MM.1S (cell line): Measurements from ENCODE around the gene DLGAP1.

Experiments used
- DNase-seq: peaks from one replicate; pipeline ENCODE4 v3.0.0-alpha.2; 2015
- H2AFZ ChIP-seq: fragments of 300-600 bp; sonication (generic); 2 replicates; pipeline ENCODE4 v1.6.0; 2016; ENCODE audit warnings: antibody characterized with exemption, low read length
- H3F3A ChIP-seq: fragments of 300-600 bp; sonication (generic); 2 replicates; pipeline ENCODE4 v1.6.1; 2016; ENCODE audit warnings: mild to moderate bottlenecking, antibody characterized with exemption, low read length, moderate library complexity, mixed read lengths; ENCODE audit not compliant: insufficient read depth
- H3K27ac ChIP-seq: fragments of 300-600 bp; sonication (generic); 2 replicates; pipeline ENCODE4 v1.5.1; 2016; ENCODE audit warnings: mild to moderate bottlenecking, low read length
- H3K27me3 ChIP-seq: fragments of 300-600 bp; sonication (generic); replicated peaks from 2 replicates; pipeline ENCODE4 v1.6.0; 2016; ENCODE audit warnings: low read length; ENCODE audit not compliant: insufficient read depth
- H3K36me3 ChIP-seq: fragments of 300-600 bp; sonication (generic); replicated peaks from 2 replicates; pipeline ENCODE4 v1.6.1; 2016; ENCODE audit warnings: mild to moderate bottlenecking, low read length, mixed read lengths; ENCODE audit not compliant: insufficient read depth
- H3K4me1 ChIP-seq: fragments of 300-600 bp; sonication (generic); 2 replicates; pipeline ENCODE4 v1.6.1; 2016; ENCODE audit warnings: low read length, mixed read lengths
- H3K4me2 ChIP-seq: fragments of 300-600 bp; sonication (generic); 2 replicates; pipeline ENCODE4 v1.6.0; 2016; ENCODE audit warnings: low read depth, low read length
- H3K4me3 ChIP-seq: fragments of 300-600 bp; sonication (generic); 2 replicates; pipeline ENCODE4 v1.5.1; 2016; ENCODE audit warnings: low read length, mixed read lengths
- H3K79me2 ChIP-seq: fragments of 300-600 bp; sonication (generic); 2 replicates; pipeline ENCODE4 v1.6.1; 2016; ENCODE audit warnings: mixed run types, low read length, mixed read lengths
- H3K9ac ChIP-seq: fragments of 300-600 bp; sonication (generic); 2 replicates; pipeline ENCODE4 v1.6.1; 2016; ENCODE audit warnings: low read length, mixed read lengths
- H3K9me2 ChIP-seq: fragments of 300-600 bp; sonication (generic); replicated peaks from 2 replicates; pipeline ENCODE4 v1.6.1; 2016; ENCODE audit warnings: mild to moderate bottlenecking, low read length, mixed read lengths; ENCODE audit not compliant: insufficient read depth
- H3K9me3 ChIP-seq: fragments of 300-600 bp; sonication (generic); replicated peaks from 2 replicates; pipeline ENCODE4 v1.6.1; 2016; ENCODE audit warnings: mild to moderate bottlenecking, low read length, mixed read lengths; ENCODE audit not compliant: insufficient read depth
- H4K20me1 ChIP-seq: fragments of 300-600 bp; sonication (generic); 2 replicates; pipeline ENCODE4 v1.6.1; 2016; ENCODE audit warnings: mild to moderate bottlenecking, low read length, moderate library complexity, mixed read lengths; ENCODE audit not compliant: insufficient read depth
- CTCF ChIP-seq: fragments of 300-600 bp; sonication (generic); IDR thresholded peaks from 2 replicates; pipeline ENCODE4 v1.5.1; 2016; ENCODE audit warnings: antibody characterized with exemption, low read length, mixed read lengths
- EZH2 ChIP-seq: fragments of 300-600 bp; sonication (generic); optimal IDR thresholded peaks from 2 replicates; pipeline ENCODE3; 2017; ENCODE audit warnings: low read depth, mild to moderate bottlenecking, antibody characterized with exemption, low read length, mixed read lengths
- EZH2phosphoT487 ChIP-seq: fragments of 300-600 bp; sonication (generic); IDR thresholded peaks from 2 replicates; pipeline ENCODE4 v1.6.1; 2018; ENCODE audit warnings: antibody characterized with exemption, low read length

Gene DLGAP1

GRCh38 chr18:3741333-3741732 is 713.8 kb downstream of the DLGAP1 start:
- Histone ChIP-seq H3K9ac (no peak overlapping the region), H3K36me3 (no peaks in the 10 kb centered on the region), H3K79me2 (no peaks in the 10 kb centered on the region), H3K4me1 (no peaks in the 10 kb centered on the region), H4K20me1 (no peaks in the 10 kb centered on the region), H3K27ac (no peak overlapping the region), H2AFZ (no peak overlapping the region), H3K9me3 (no peaks in the 10 kb centered on the region), H3K4me2 (no peak overlapping the region), H3F3A (no peaks in the 10 kb centered on the region), H3K27me3 (no peaks in the 10 kb centered on the region), H3K9me2 (no peaks in the 10 kb centered on the region), H3K4me3 (no peak overlapping the region)
- no peak for DNase-seq
- TF ChIP-seq EZH2: no peak
- no peak for TF ChIP-seq CTCF
- no peak for TF ChIP-seq EZH2phosphoT487

GRCh38 chr18:3728704-3729437 is 726.2 kb downstream of the DLGAP1 start:
- Histone ChIP-seq H3K4me2 (no peak overlapping the region), H3K79me2 (no peaks in the 10 kb centered on the region), H3K27me3 (no peaks in the 10 kb centered on the region), H2AFZ (no peak overlapping the region), H3K4me3 (no peak overlapping the region), H3K9me3 (no peaks in the 10 kb centered on the region), H3K27ac (no peak overlapping the region), H3K9ac (no peak overlapping the region), H3K4me1 (no peaks in the 10 kb centered on the region), H3K36me3 (no peaks in the 10 kb centered on the region), H4K20me1 (no peaks in the 10 kb centered on the region), H3K9me2 (no peaks in the 10 kb centered on the region), H3F3A (no peaks in the 10 kb centered on the region)
- TF ChIP-seq CTCF (no peak), EZH2phosphoT487 (no peak), EZH2 (no peak)
- no peak for DNase-seq

- Histone ChIP-seq H3K4me2 (no peak overlapping the region), H4K20me1 (no peaks in the 10 kb centered on the region), H3K4me1 (no peaks in the 10 kb centered on the region), H3K79me2 (no peaks in the 10 kb centered on the region), H3K9me2 (no peaks in the 10 kb centered on the region), H2AFZ (no peak overlapping the region), H3F3A (no peaks in the 10 kb centered on the region), H3K4me3 (no peak overlapping the region), H3K27ac (no peak overlapping the region), H3K9ac (no peak overlapping the region), H3K27me3 (no peaks in the 10 kb centered on the region), H3K9me3 (no peaks in the 10 kb centered on the region), H3K36me3 (no peaks in the 10 kb centered on the region)
- TF ChIP-seq CTCF (no peak), EZH2phosphoT487 (no peak), EZH2 (no peak)
- no peak for DNase-seq
These were observed 727.8 kb downstream of the DLGAP1 start for GRCh38 chr18:3727274-3727673.
